Measurements from ENCODE around the gene RNF212B. TPM values are rescaled to one million over a fixed set of nuclear protein-coding genes. Genes with fewer than 3 reads are reported as not detected.

RNF212B gene
- total RNA-seq, 1 donor from 2014 or later = not detected

GRCh38 chr14:23206422-23207145, 31.2 kb upstream of the RNF212B start:
- H3K9me3 ChIP-seq (replicated peaks) = no peaks in the 10 kb centered on the region
- H3K4me1 ChIP-seq = no peaks in the 10 kb centered on the region
- H3K36me3 ChIP-seq = no peaks in the 10 kb centered on the region
- no peak for DNase-seq
- H3K4me3 ChIP-seq = no peak overlapping the region
- H3K27ac ChIP-seq (replicated peaks) = no peak overlapping the region
- H3K27me3 ChIP-seq (ENCODE audit: low read depth) = peaks cover 17% of the 10 kb centered on the region
- TF ChIP-seq CTCF (IDR thresholded peaks at IDR 0.05; ENCODE audit: borderline replicate concordance) = no peak
- intact Hi-C loops (cut with micrococcal nuclease) = no loop called here

GRCh38 chr14:23207146-23207540, 30.6 kb upstream of the RNF212B start:
- no peak overlapping the region for H3K4me3 ChIP-seq
- TF ChIP-seq CTCF (IDR thresholded peaks at IDR 0.05; ENCODE audit: borderline replicate concordance) = no peak
- no peaks in the 10 kb centered on the region for H3K9me3 ChIP-seq (replicated peaks)
- H3K4me1 ChIP-seq = no peaks in the 10 kb centered on the region
- intact Hi-C loops (cut with micrococcal nuclease) = no loop called here
- H3K36me3 ChIP-seq = no peaks in the 10 kb centered on the region
- no peak overlapping the region for H3K27ac ChIP-seq (replicated peaks)
- DNase-seq = no peak
- peaks cover 17% of the 10 kb centered on the region for H3K27me3 ChIP-seq (ENCODE audit: low read depth)

GRCh38 chr14:23208324-23208723, 29.4 kb upstream of the RNF212B start:
- intact Hi-C loops (cut with micrococcal nuclease) = no loop called here
- Histone ChIP-seq H3K4me3 (no peak overlapping the region), H3K36me3 (no peaks in the 10 kb centered on the region), H3K27ac (replicated peaks) (no peak overlapping the region), H3K9me3 (replicated peaks) (no peaks in the 10 kb centered on the region), H3K27me3 (ENCODE audit: low read depth) (peaks cover 17% of the 10 kb centered on the region), H3K4me1 (no peaks in the 10 kb centered on the region)
- no peak for TF ChIP-seq CTCF (IDR thresholded peaks at IDR 0.05; ENCODE audit: borderline replicate concordance)
- no peak for DNase-seq

GRCh38 chr14:23209651-23210423, 27.9 kb upstream of the RNF212B start:
- H3K27ac ChIP-seq (replicated peaks) = no peak overlapping the region
- no peak for TF ChIP-seq CTCF (IDR thresholded peaks at IDR 0.05; ENCODE audit: borderline replicate concordance)
- no peak overlapping the region for H3K4me3 ChIP-seq
- no peaks in the 10 kb centered on the region for H3K4me1 ChIP-seq
- no peaks in the 10 kb centered on the region for H3K36me3 ChIP-seq
- H3K9me3 ChIP-seq (replicated peaks) = peaks cover under 1% of the 10 kb centered on the region
- no peak for DNase-seq
- H3K27me3 ChIP-seq (ENCODE audit: low read depth) = peaks cover 17% of the 10 kb centered on the region
- intact Hi-C loops (cut with micrococcal nuclease) = no loop called here

GRCh38 chr14:23215421-23215820, 22.3 kb upstream of the RNF212B start:
- DNase-seq = no peak
- H3K27ac ChIP-seq (replicated peaks) = no peak overlapping the region
- intact Hi-C loops (cut with micrococcal nuclease) = no loop called here
- no peaks in the 10 kb centered on the region for H3K36me3 ChIP-seq
- H3K27me3 ChIP-seq (ENCODE audit: low read depth) = peaks cover 7% of the 10 kb centered on the region
- TF ChIP-seq CTCF (IDR thresholded peaks at IDR 0.05; ENCODE audit: borderline replicate concordance) = no peak
- no peak overlapping the region for H3K4me3 ChIP-seq
- H3K9me3 ChIP-seq (replicated peaks) = peaks cover 10% of the 10 kb centered on the region
- no peaks in the 10 kb centered on the region for H3K4me1 ChIP-seq
